IgD-negative memory B cell (primary cell): ENCODE data around the gene DUSP6. TPM values are rescaled to one million over a fixed set of nuclear protein-coding genes. Genes with fewer than 3 reads are reported as not detected.

Experiments
- H3K27ac Mint-ChIP-seq, 3 donors: one replicate each; pipeline ENCODE4 v1.8.0; 2020 to 2022; ENCODE audit warnings: mild to moderate bottlenecking in 3 of 3, mixed read lengths in 3 of 3, moderate library complexity in 1 of 3
- H3K27me3 Mint-ChIP-seq: one replicate; pipeline ENCODE4 v1.8.0; 2021; ENCODE audit warnings: mixed read lengths
- H3K36me3 Mint-ChIP-seq: one replicate; pipeline ENCODE4 v1.8.0; 2020; ENCODE audit warnings: mild to moderate bottlenecking, mixed read lengths
- H3K4me1 Mint-ChIP-seq, 3 donors: one replicate each; pipeline ENCODE4 v1.8.0; 2020 to 2022; ENCODE audit warnings: mixed read lengths in 3 of 3, mild to moderate bottlenecking in 1 of 3
- H3K4me3 Mint-ChIP-seq, 4 donors: one replicate each; pipeline ENCODE4 v1.8.0; 2020 to 2022; ENCODE audit warnings: mild to moderate bottlenecking in 4 of 4, mixed read lengths in 4 of 4, moderate library complexity in 3 of 4
- H3K9me3 Mint-ChIP-seq, 3 donors: one replicate each; pipeline ENCODE4 v1.8.0; 2020 to 2021; ENCODE audit warnings: mixed read lengths in 3 of 3, mild to moderate bottlenecking in 1 of 3
- polyA plus RNA-seq: library from polyadenylated mRNA; unstranded; fragments of 300-500 nt; fragmentation: Illumina TruSeq; gene quantifications from one replicate; pipeline ENCODE4 v1.2.3, GENCODE V29; 2021

DUSP6 gene
- polyA plus RNA-seq, 1 donor from 2014 or later: 7.7 TPM

DNA sequence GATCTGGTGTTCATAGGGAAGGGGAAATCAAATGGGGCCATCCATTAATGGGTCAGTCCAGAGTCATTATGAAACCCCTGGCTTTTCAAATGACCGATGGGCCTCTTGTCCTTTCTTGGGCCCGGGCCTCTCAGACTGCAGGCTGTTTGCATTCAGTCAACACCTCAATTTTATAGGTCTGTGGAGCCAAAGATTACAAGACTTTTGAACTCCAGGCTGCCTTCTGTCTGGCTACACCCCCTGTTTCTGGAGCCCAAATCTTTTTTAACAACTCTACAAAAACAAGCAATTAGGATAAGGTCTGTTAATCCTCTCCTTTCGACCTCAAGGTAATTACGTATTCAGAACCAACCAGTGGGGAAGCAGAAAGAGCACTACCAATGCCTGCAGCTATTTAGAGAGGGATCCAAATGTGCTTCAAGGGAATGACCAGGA, 35.6 kb downstream of the DUSP6 start:
- H3K9me3 Mint-ChIP-seq: peaks cover 0 to 1% (median 0%) of the 10 kb centered on the region in 3 donors
- H3K27ac Mint-ChIP-seq: peak overlapping the region in 1 of 3 donors; percentile 40
- H3K27me3 Mint-ChIP-seq: no peaks in the 10 kb centered on the region
- H3K4me3 Mint-ChIP-seq: peak overlapping the region in 1 of 4 donors; percentile 22
- H3K4me1 Mint-ChIP-seq: peaks cover 12 to 18% (median 16%) of the 10 kb centered on the region in 3 donors
- no peaks in the 10 kb centered on the region for H3K36me3 Mint-ChIP-seq

DNA sequence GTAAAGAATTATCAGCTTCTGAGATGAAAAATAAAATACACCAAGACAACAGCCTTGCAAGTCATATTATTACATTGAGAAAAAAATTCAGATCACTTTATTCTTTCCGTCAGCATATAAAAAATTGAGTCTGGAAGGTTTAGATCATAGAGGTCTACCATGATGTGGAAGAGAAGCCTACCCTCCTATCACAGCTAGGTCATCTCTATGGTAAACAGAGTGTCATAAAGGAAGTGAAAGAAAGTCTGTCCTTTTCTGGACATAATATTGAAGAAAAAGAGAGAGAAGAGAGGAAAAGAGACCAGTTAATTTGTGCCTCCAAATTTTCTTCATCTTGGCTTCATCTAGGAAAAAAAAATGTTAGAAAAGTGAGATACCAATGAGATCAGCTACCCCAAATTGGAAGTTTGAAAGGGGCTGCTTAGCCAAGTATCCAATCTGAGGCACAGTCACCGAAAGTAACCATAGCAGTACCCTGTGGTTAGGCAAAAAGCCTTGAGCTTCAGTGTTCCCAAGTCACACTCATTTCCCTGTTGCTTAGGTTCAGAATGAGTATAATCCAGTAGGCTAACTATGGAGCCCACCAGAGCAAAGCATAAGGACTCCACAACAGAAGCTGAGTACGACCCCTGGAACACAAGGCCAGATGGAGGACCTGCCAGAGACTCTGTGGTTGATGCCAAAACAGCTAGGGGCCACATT, 38.1 kb downstream of the DUSP6 start:
- no peaks in the 10 kb centered on the region for H3K36me3 Mint-ChIP-seq
- H3K27me3 Mint-ChIP-seq: no peaks in the 10 kb centered on the region
- no peak overlapping the region for H3K4me3 Mint-ChIP-seq
- peaks cover 8% of the 10 kb centered on the region in 3 donors for H3K4me1 Mint-ChIP-seq
- no peak overlapping the region for H3K27ac Mint-ChIP-seq
- H3K9me3 Mint-ChIP-seq: peaks cover 0 to 1% (median 0%) of the 10 kb centered on the region in 3 donors

DNA sequence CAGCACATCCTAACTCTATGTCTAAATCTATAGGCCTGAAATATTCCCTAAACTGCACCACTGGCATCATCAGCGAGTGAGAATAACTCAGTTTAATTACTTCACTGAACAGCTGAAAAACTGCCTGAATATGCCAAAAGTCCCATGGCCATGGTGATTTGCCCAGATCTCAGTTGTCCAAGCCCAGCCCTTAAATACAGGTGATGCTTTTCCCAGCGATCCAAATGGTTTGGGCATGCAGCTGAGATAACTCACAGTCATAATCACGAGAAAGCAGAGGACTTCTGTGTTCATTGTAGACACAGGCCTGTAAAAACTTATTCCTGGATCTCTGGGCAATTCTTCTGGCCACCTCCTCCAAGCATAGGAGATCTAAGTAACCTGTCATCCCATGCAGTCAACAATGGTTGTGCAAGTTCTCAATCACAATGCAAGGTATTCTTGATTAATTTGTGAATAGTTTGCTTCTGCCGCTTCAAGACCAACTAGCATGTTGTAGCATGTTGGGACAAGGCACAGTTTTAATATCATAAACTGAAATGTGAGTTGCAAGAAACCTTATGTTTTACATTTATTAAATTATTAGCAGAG, 40.5 kb downstream of the DUSP6 start:
- no peaks in the 10 kb centered on the region for H3K36me3 Mint-ChIP-seq
- no peak overlapping the region for H3K4me3 Mint-ChIP-seq
- no peak overlapping the region for H3K27ac Mint-ChIP-seq
- peaks cover 6 to 10% (median 7%) of the 10 kb centered on the region in 3 donors for H3K4me1 Mint-ChIP-seq
- no peaks in the 10 kb centered on the region for H3K27me3 Mint-ChIP-seq
- peaks cover 0 to 1% (median 0%) of the 10 kb centered on the region in 3 donors for H3K9me3 Mint-ChIP-seq

DNA sequence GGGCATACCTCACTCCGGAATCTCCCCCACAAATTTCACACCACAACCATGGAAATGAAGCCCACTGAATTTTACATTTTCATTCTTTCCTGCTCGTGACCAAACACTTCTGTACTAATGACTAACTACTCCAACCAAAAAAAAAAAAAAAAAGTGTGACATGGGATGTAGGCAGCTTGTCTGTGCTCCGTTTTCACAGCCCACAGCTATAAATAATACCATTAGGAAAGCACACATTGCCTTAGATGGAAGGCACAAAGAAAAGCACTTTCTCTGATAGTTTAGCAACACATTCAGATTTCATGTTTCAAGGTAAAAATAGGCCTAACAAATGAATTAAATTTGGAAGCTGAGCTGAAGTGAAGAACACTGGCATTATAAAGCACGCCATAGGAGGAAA, 42.5 kb downstream of the DUSP6 start:
- no peaks in the 10 kb centered on the region for H3K36me3 Mint-ChIP-seq
- H3K27ac Mint-ChIP-seq: no peak overlapping the region
- peaks cover 0 to 8% (median 1%) of the 10 kb centered on the region in 3 donors for H3K4me1 Mint-ChIP-seq
- no peak overlapping the region for H3K4me3 Mint-ChIP-seq
- peaks cover 1% of the 10 kb centered on the region for H3K27me3 Mint-ChIP-seq
- H3K9me3 Mint-ChIP-seq: peaks cover 0 to 1% (median 0%) of the 10 kb centered on the region in 3 donors

DNA sequence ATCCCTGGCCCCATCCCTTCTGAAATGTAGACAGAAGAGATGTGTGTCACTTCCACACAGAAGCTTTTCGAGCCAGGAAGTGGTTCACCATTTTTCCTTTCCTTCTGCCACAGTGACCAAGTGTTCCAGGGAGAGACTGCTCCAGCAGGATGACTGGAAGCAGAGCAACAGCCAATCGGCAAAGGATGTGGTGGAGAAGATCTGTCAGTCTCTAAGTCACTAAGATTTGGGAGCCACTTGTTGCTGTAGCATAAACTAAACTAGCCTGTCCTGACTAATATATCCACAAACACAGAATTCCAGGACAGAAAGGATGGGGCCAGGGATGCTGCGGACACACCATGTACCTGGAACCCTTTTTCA, 42.9 kb downstream of the DUSP6 start:
- H3K27me3 Mint-ChIP-seq: peaks cover 1% of the 10 kb centered on the region

DNA sequence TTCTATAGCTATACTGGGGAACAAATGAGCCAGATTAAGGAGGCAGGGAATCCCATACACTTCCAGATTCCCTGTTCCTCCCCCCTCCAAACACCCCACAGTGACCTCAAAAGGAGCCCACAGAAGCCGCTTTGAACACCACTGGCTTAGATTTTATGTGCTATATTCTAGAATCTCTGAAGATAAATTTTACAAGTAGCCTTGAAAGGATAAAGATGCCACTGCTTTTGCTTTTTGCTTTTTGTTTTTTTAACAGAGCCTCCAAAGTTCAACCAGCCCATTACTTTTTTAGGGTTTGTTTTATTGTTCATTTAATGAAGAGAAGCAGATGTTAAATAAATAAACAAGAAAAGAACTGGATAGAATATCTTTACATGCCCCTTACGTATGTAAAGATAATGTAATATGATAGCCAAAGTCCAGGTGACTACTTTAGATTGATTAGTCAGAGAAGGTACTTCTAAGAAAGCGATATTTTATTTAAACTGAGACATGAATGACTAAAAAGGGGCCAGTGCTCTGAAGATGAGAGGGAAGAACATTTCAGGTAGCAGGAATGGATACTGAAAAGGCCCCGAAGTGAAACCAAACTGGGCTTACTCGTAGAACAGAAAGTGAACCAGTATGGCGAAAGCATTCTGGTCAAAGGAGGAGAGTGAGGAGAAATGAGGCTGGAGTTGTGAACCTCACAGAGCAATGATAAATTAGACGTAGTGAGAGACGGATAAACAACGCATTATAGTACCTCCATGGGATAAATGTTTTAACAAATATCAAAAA, 44.6 kb downstream of the DUSP6 start:
- no peak overlapping the region for H3K4me3 Mint-ChIP-seq
- no peak overlapping the region for H3K27ac Mint-ChIP-seq
- peaks cover 1% of the 10 kb centered on the region for H3K27me3 Mint-ChIP-seq
- no peaks in the 10 kb centered on the region for H3K9me3 Mint-ChIP-seq
- H3K4me1 Mint-ChIP-seq: peaks cover 0 to 4% (median 1%) of the 10 kb centered on the region in 3 donors
- no peaks in the 10 kb centered on the region for H3K36me3 Mint-ChIP-seq

More for the DNA sequence above, 42.9 kb downstream of the DUSP6 start:
- Mint-ChIP-seq H3K9me3 (peaks cover 0 to 1% (median 0%) of the 10 kb centered on the region in 3 donors), H3K4me3 (no peak overlapping the region), H3K36me3 (no peaks in the 10 kb centered on the region), H3K4me1 (peaks cover 0 to 8% (median 1%) of the 10 kb centered on the region in 3 donors), H3K27ac (no peak overlapping the region)

DNA sequence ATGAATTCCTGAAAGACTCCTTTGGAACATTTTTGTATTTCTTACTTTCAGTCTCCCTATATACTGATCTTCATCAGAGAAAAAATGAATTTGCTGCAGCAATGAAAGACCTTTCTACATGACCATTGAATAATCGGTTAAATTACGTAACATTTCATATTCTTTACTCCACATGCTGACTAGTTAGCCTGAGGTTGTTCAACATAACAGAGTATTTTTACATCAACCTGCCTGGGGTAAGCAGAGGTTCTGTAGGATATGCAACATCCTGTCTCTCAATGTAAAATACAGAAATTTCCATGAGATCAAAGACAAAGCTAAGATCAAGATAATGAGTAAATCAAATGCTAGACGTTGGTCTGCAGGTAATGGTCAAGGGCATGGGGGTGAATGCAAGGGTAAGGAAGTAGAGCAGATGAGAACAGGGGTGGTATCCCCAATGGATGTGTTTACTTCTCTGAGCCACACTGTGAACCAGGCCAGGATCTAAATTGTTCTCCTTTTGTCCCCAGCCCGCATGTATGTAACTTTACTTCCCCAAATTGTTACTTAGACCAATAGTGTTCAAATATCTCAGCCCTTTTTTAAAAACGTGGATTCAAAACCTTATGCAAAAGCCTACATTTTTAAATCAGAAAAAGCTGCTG, 45.4 kb downstream of the DUSP6 start:
- H3K27me3 Mint-ChIP-seq: peaks cover 1% of the 10 kb centered on the region
- H3K4me1 Mint-ChIP-seq: peaks cover 0 to 4% (median 1%) of the 10 kb centered on the region in 3 donors
- no peak overlapping the region for H3K4me3 Mint-ChIP-seq
- no peak overlapping the region for H3K27ac Mint-ChIP-seq
- H3K36me3 Mint-ChIP-seq: no peaks in the 10 kb centered on the region
- H3K9me3 Mint-ChIP-seq: no peaks in the 10 kb centered on the region

DNA sequence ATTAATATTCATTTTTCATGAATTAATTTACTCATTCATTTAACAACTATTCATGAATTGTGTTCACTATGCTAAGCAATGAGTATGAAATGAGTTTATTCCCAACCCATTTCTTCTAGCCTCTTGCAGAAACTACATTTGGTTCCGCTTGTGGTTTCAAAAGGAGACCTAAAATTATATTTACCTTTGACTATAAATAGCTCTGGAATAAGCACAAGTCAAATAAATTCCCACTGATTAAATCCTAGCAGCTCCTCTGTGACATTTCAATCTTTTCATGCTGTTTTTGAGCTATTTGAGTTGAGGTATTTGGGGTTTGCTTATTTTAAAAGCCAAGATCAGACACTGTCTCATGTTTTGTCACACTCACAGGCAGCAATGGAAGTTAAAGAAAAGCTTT, 46.9 kb downstream of the DUSP6 start:
- Mint-ChIP-seq H3K27ac (no peak overlapping the region), H3K4me3 (no peak overlapping the region), H3K27me3 (peaks cover 1% of the 10 kb centered on the region), H3K4me1 (peaks cover 0 to 4% (median 1%) of the 10 kb centered on the region in 3 donors), H3K36me3 (no peaks in the 10 kb centered on the region), H3K9me3 (no peaks in the 10 kb centered on the region)

DNA sequence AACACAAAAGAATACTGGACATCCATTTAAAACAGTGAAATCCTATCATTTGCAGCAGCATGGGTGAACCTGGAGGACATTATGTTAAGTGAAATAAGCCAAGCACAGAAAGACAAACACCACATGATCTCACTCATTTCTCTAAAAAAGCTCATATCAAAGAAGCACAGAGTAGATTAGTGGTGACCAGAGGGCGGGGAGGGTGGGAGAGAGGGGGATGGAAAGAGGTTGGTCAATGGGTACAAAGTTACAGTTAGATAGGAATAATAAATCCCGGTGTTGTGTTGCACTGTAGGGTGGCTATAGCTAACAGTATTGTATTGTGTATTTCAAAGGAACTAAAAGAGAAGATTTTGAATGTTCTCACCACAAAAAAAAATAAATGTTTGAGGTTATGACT, 52.4 kb downstream of the DUSP6 start:
- Mint-ChIP-seq H3K4me1 (no peaks in the 10 kb centered on the region), H3K27me3 (no peaks in the 10 kb centered on the region), H3K9me3 (peaks cover 0 to 2% (median 0%) of the 10 kb centered on the region in 3 donors), H3K36me3 (no peaks in the 10 kb centered on the region), H3K4me3 (no peak overlapping the region), H3K27ac (no peak overlapping the region)

DNA sequence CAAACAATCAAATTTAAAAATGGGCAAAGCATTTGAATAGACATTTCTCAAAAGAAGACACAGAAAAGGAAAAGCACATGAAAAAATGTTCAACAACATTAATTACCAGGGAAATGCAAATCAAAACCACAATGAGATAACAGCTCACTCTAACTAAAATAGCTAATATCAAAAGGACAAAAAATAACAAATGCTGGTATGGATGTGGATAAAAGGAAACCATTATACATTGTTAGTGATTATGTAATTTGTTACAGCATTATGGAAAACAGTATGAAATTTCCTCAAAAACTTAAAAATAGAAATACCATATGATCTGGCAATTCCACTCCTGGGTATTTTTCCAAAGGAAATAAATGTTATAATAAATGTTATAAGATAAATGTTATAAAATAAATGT, 52.9 kb downstream of the DUSP6 start:
- Mint-ChIP-seq H3K27me3 (no peaks in the 10 kb centered on the region), H3K4me1 (no peaks in the 10 kb centered on the region), H3K9me3 (peaks cover 0 to 2% (median 0%) of the 10 kb centered on the region in 3 donors), H3K4me3 (no peak overlapping the region), H3K36me3 (no peaks in the 10 kb centered on the region), H3K27ac (no peak overlapping the region)

Other genes with a start within 250 kb of the DUSP6 start
- 3.1 TPM for gene GALNT4, start 172.3 kb upstream of the DUSP6 start, polyA plus RNA-seq
- gene POC1B, start 173.5 kb upstream of the DUSP6 start, polyA plus RNA-seq: 26.1 TPM